ENCODE results near the gene VCL.
A peak's percentile ranks its signal among the peaks of the same experiment; 100 is the strongest.
"Not testable (repeated sequence)": the region's sequence is repeated elsewhere in the genome, so short reads cannot be mapped to it uniquely, and the experiment has no call there.

VCL gene

GRCh38 chr10:74006269-74006668 lies 8.4 kb downstream of the VCL start:
- DNase-seq (ENCODE audit: low read depth), result no peak

- no peak for DNase-seq (ENCODE audit: low read depth)
Observed at GRCh38 chr10:74008212-74008731, 10.4 kb downstream of the VCL start.

GRCh38 chr10:74011017-74011416 lies 13.1 kb downstream of the VCL start:
- DNase-seq (ENCODE audit: low read depth), result no peak

GRCh38 chr10:74011770-74012169 lies 13.9 kb downstream of the VCL start:
- peak; percentile 68 for DNase-seq (ENCODE audit: low read depth)

- no peak for DNase-seq (ENCODE audit: low read depth)
Observed at GRCh38 chr10:74012480-74012879, 14.6 kb downstream of the VCL start.

GRCh38 chr10:74013004-74013403 lies 15.1 kb downstream of the VCL start:
- no peak for DNase-seq (ENCODE audit: low read depth)

- DNase-seq (ENCODE audit: low read depth), result not testable (repeated sequence)
Observed at GRCh38 chr10:74014574-74014973, 16.7 kb downstream of the VCL start.

GRCh38 chr10:74018241-74018640 lies 20.3 kb downstream of the VCL start:
- DNase-seq (ENCODE audit: low read depth), result no peak

GRCh38 chr10:74021248-74022055 lies 23.5 kb downstream of the VCL start:
- DNase-seq (ENCODE audit: low read depth), result no peak

- no peak for DNase-seq (ENCODE audit: low read depth)
Observed at GRCh38 chr10:74022926-74023629, 25.2 kb downstream of the VCL start.

GRCh38 chr10:74024600-74024999 lies 26.7 kb downstream of the VCL start:
- no peak for DNase-seq (ENCODE audit: low read depth)

- no peak for DNase-seq (ENCODE audit: low read depth)
Observed at GRCh38 chr10:74025380-74025978, 27.6 kb downstream of the VCL start.

GRCh38 chr10:74026428-74027015 lies 28.6 kb downstream of the VCL start:
- no peak for DNase-seq (ENCODE audit: low read depth)

- DNase-seq (ENCODE audit: low read depth), result no peak
Observed at GRCh38 chr10:74027702-74028101, 29.8 kb downstream of the VCL start.

GRCh38 chr10:74029943-74030342 lies 32.0 kb downstream of the VCL start:
- DNase-seq (ENCODE audit: low read depth), result no peak

- DNase-seq (ENCODE audit: low read depth), result not testable (repeated sequence)
Observed at GRCh38 chr10:74032208-74032607, 34.3 kb downstream of the VCL start.

- no peak for DNase-seq (ENCODE audit: low read depth)
Observed at GRCh38 chr10:74032900-74033655, 35.2 kb downstream of the VCL start.

GRCh38 chr10:74033702-74034101 lies 35.8 kb downstream of the VCL start:
- no peak for DNase-seq (ENCODE audit: low read depth)

GRCh38 chr10:74034301-74034700 lies 36.4 kb downstream of the VCL start:
- no peak for DNase-seq (ENCODE audit: low read depth)

GRCh38 chr10:74035303-74035702 lies 37.4 kb downstream of the VCL start:
- no peak for DNase-seq (ENCODE audit: low read depth)

GRCh38 chr10:74036474-74036873 lies 38.6 kb downstream of the VCL start:
- no peak for DNase-seq (ENCODE audit: low read depth)

All from non-pigmented ciliary epithelial cell (primary cell).